ENCODE results near the gene IL33. TPM values are rescaled to one million over a fixed set of nuclear protein-coding genes. Genes with fewer than 3 reads are reported as not detected.

The IL33 gene
- total and polyA plus RNA-seq, 2 experiments from 2014 or later = not detected

DNA sequence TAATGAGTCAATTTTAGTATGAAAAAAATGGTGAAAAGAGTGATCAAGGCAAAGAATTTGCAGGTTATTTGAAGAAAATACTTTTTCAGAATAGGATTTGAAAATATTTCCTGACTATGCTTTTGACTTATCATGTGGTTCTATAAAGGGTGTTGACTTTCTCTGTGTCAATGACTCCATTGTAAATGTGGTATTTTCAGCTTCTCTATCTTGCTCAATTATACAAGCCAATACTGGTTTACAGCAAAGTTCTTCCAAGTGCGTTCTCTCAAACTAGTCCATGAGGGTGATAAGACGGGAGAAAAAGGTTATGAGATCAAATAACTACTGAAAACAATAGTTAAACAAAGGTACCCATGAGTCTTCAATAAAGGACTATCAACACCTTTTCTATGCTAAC is 21.7 kb downstream of the IL33 start:
- Mint-ChIP-seq H3K27ac (no peak overlapping the region), H3K4me3 (no peak overlapping the region)

DNA sequence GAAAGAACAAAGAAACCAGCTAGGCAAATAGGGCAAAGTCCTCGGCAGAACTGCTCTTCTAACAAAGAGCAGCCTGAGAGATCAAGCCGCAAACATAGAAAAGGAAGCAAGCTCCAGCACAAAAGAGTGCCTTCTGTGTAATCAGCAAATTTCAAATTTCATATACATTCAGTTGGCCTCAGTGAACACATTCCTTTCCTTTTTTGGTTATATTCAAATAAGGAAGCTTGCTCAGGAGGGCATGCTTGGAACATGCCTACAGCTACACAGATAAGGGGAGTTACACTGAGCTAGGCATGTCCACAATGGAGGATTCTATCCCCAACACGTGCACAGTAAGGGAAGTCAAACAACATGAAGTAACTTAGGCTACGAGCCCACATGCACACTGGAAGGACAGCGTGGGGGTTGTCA is 23.4 kb downstream of the IL33 start:
- Histone ChIP-seq H3K4me3 (no peak overlapping the region), H3K36me3 (ENCODE audit: insufficient read depth) (no peaks in the 10 kb centered on the region), H4K20me1 (replicated peaks; ENCODE audit: insufficient read depth) (no peaks in the 10 kb centered on the region)

More for the DNA sequence above, 21.7 kb downstream of the IL33 start:
- Histone ChIP-seq H4K20me1 (replicated peaks; ENCODE audit: insufficient read depth) (no peaks in the 10 kb centered on the region), H3K4me2 (no peak overlapping the region), H3K27me3 (ENCODE audit: insufficient read depth) (no peaks in the 10 kb centered on the region), H3K36me3 (ENCODE audit: insufficient read depth) (no peaks in the 10 kb centered on the region), H3K79me2 (replicated peaks; ENCODE audit: insufficient read depth) (no peaks in the 10 kb centered on the region), H2AFZ (no peak overlapping the region), H3F3A (replicated peaks; ENCODE audit: low read depth) (no peaks in the 10 kb centered on the region), H3K4me3 (no peak overlapping the region), H3K4me1 (ENCODE audit: insufficient read depth) (no peaks in the 10 kb centered on the region), H3K9me2 (ENCODE audit: insufficient read depth) (peaks cover 9% of the 10 kb centered on the region), H3K27ac (ENCODE audit: low read depth) (no peak overlapping the region)
- Mint-ChIP-seq H3K36me3 (ENCODE audit: low read depth) (peaks cover 10% of the 10 kb centered on the region), H3K9me3 (peaks cover 17% of the 10 kb centered on the region), H3K27me3 (ENCODE audit: insufficient read depth, low read depth, poor library complexity) (no peaks in the 10 kb centered on the region), H3K4me1 (no peaks in the 10 kb centered on the region)
- TF ChIP-seq POLR2AphosphoS5 (IDR thresholded peaks at IDR 0.05; ENCODE audit: low read depth) (no peak), ZNF331 (CRISPR knock-in tag; IDR thresholded peaks at IDR 0.05; ENCODE audit: low read depth) (no peak), STAT1 (IDR thresholded peaks at IDR 0.05; ENCODE audit: unreplicated experiment) (no peak), EZH2phosphoT487 (IDR thresholded peaks at IDR 0.05; ENCODE audit: unreplicated experiment) (no peak), NANOG (IDR thresholded peaks at IDR 0.05; ENCODE audit: borderline replicate concordance) (no peak), ZNF114 (CRISPR knock-in tag; IDR thresholded peaks at IDR 0.05) (no peak), CREB1 (CRISPR knock-in tag; IDR thresholded peaks at IDR 0.05; ENCODE audit: low read depth) (no peak)
- TF ChIP-seq, protein P1, sequence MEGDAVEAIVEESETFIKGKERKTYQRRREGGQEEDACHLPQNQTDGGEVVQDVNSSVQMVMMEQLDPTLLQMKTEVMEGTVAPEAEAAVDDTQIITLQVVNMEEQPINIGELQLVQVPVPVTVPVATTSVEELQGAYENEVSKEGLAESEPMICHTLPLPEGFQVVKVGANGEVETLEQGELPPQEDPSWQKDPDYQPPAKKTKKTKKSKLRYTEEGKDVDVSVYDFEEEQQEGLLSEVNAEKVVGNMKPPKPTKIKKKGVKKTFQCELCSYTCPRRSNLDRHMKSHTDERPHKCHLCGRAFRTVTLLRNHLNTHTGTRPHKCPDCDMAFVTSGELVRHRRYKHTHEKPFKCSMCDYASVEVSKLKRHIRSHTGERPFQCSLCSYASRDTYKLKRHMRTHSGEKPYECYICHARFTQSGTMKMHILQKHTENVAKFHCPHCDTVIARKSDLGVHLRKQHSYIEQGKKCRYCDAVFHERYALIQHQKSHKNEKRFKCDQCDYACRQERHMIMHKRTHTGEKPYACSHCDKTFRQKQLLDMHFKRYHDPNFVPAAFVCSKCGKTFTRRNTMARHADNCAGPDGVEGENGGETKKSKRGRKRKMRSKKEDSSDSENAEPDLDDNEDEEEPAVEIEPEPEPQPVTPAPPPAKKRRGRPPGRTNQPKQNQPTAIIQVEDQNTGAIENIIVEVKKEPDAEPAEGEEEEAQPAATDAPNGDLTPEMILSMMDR (conservative IDR thresholded peaks at IDR 0.05; ENCODE audit: low read depth in 2 of 2) = no peak
- TF ChIP-seq, protein P2, sequence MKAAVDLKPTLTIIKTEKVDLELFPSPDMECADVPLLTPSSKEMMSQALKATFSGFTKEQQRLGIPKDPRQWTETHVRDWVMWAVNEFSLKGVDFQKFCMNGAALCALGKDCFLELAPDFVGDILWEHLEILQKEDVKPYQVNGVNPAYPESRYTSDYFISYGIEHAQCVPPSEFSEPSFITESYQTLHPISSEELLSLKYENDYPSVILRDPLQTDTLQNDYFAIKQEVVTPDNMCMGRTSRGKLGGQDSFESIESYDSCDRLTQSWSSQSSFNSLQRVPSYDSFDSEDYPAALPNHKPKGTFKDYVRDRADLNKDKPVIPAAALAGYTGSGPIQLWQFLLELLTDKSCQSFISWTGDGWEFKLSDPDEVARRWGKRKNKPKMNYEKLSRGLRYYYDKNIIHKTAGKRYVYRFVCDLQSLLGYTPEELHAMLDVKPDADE (IDR thresholded peaks at IDR 0.05) = no peak
- ATAC-seq = no peak
- no peak for DNase-seq (ENCODE audit: low spot score)

More for the DNA sequence above, 23.4 kb downstream of the IL33 start:
- TF ChIP-seq ZNF331 (CRISPR knock-in tag; IDR thresholded peaks at IDR 0.05; ENCODE audit: low read depth) = no peak
- H3K4me1 ChIP-seq (ENCODE audit: insufficient read depth) = no peaks in the 10 kb centered on the region
- no peaks in the 10 kb centered on the region for H3F3A ChIP-seq (replicated peaks; ENCODE audit: low read depth)
- peaks cover 14% of the 10 kb centered on the region for H3K9me2 ChIP-seq (ENCODE audit: insufficient read depth)
- Mint-ChIP-seq H3K36me3 (ENCODE audit: low read depth) (peaks cover 10% of the 10 kb centered on the region), H3K4me3 (no peak overlapping the region), H3K4me1 (no peaks in the 10 kb centered on the region), H3K27ac (no peak overlapping the region), H3K9me3 (peaks cover 17% of the 10 kb centered on the region), H3K27me3 (ENCODE audit: insufficient read depth, low read depth, poor library complexity) (peaks cover 2% of the 10 kb centered on the region)
- H2AFZ ChIP-seq = peak overlapping the region; percentile 76; the same call in 1 of the 2 replicates
- no peak overlapping the region for H3K27ac ChIP-seq (ENCODE audit: low read depth)
- no peak overlapping the region for H3K4me2 ChIP-seq
- ATAC-seq (no peak), DNase-seq (ENCODE audit: low spot score) (no peak)
- no peaks in the 10 kb centered on the region for H3K79me2 ChIP-seq (replicated peaks; ENCODE audit: insufficient read depth)
- no peaks in the 10 kb centered on the region for H3K27me3 ChIP-seq (ENCODE audit: insufficient read depth)

Measured in GM23338 (cell line).